GM12891 (cell line): ENCODE measurements around the gene AFAP1L2.

Experiments
- POLR2A ChIP-seq: IDR thresholded peaks from 2 replicates; pipeline ENCODE4 v1.6.1; 2011; ENCODE audit warnings: low read depth, low read length, control low read depth
- POLR2AphosphoS5 ChIP-seq: IDR thresholded peaks from 2 replicates; pipeline ENCODE4 v1.6.1; 2011; ENCODE audit warnings: low read depth, low read length, control low read depth
- SPI1 ChIP-seq: IDR thresholded peaks from 2 replicates; pipeline ENCODE4 v1.6.1; 2011; ENCODE audit warnings: low read depth, low read length, control low read depth
- TAF1 ChIP-seq: IDR thresholded peaks from 2 replicates; pipeline ENCODE4 v1.6.1; 2011; ENCODE audit warnings: low read depth, low read length, control low read depth

DNA sequence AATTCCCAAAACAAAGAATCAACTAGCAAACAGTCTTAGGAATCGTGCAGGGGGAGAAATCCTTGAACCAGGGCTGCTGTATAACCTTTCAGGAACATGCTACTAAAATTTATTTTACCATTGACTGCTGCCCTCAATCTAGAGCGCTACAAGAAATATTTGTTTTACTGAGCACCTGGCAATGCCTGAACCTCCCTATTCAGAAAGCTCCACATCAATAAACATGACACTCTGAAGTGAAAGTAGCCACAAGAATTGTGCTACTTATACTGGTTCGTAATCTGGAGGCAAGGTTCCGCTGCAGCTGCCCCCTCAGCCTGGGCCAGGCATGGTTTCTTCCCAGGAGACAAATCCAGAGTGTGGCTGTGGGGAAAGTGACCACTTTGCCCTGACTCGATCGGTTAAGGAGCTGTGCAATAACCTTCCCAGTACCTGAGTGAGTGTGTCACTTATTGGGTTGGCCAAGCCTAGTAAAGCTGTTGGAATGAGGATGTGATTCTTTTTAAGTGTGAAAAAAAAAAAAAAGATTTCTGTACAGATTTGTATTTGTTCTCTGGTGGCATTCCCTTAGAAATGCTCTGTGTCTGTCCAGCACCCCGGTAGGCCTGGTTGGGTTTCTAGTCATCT lies 157.5 kb downstream of the AFAP1L2 start:
- TF ChIP-seq POLR2A (no peak), TAF1 (no peak), POLR2AphosphoS5 (no peak), SPI1 (no peak)
